ENCODE results near the gene DACT1.
"Not testable (repeated sequence)": the region's sequence is repeated elsewhere in the genome, so short reads cannot be mapped to it uniquely, and the experiment has no call there.

Gene DACT1, protein sequence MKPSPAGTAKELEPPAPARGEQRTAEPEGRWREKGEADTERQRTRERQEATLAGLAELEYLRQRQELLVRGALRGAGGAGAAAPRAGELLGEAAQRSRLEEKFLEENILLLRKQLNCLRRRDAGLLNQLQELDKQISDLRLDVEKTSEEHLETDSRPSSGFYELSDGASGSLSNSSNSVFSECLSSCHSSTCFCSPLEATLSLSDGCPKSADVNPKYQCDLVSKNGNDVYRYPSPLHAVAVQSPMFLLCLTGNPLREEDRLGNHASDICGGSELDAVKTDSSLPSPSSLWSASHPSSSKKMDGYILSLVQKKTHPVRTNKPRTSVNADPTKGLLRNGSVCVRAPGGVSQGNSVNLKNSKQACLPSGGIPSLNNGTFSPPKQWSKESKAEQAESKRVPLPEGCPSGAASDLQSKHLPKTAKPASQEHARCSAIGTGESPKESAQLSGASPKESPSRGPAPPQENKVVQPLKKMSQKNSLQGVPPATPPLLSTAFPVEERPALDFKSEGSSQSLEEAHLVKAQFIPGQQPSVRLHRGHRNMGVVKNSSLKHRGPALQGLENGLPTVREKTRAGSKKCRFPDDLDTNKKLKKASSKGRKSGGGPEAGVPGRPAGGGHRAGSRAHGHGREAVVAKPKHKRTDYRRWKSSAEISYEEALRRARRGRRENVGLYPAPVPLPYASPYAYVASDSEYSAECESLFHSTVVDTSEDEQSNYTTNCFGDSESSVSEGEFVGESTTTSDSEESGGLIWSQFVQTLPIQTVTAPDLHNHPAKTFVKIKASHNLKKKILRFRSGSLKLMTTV

GRCh38 chr14:58637391-58638230, at the start of gene DACT1:
TSS of gene DACT1 (plus strand) at chr14:58637962. CDS start at chr14:58638203, 241 bp downstream.
- DNase-seq: peak; percentile 59 to 63

DNA sequence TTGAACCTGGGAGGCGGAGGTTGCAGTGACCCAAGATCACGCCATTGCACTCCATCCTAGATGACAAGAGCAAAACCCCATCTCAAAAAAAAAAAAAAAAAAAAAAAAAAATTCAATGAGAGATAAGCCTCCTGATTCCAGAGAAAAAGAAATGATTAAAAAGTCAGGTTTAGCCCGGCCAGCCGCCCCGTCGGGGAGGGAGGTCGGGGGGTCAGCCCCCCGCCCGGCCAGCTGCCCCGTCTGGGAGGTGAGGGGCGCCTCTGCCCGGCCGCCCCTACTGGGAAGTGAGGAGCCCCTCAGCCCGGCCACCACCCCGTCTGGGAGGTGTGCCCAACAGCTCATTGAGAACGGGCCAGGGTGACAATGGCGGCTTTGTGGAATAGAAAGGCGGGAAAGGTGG, 49.4 kb upstream of the DACT1 start:
- DNase-seq: not testable (repeated sequence)

- DNase-seq: no peak
Measured at GRCh38 chr14:58593977-58594376, 43.8 kb upstream of the DACT1 start.

DNA sequence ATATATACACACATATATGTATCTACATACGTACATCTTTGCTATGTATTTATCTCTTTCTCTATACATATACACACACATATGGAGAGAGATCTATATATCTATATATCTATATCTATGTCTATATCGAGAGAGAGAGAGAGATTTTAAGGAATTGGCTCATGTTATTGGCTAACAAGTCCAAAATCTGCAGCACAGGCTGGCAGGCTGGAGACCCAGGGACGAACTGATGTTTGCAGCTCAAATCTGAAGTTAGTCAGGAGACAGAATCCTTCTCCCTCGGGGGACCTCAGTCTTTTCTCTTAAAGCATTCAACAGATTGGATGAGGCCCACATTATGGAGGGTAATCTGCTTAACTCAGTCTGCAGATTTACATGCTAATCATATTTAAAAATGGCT, 40.7 kb upstream of the DACT1 start:
- no peak for DNase-seq

DNA sequence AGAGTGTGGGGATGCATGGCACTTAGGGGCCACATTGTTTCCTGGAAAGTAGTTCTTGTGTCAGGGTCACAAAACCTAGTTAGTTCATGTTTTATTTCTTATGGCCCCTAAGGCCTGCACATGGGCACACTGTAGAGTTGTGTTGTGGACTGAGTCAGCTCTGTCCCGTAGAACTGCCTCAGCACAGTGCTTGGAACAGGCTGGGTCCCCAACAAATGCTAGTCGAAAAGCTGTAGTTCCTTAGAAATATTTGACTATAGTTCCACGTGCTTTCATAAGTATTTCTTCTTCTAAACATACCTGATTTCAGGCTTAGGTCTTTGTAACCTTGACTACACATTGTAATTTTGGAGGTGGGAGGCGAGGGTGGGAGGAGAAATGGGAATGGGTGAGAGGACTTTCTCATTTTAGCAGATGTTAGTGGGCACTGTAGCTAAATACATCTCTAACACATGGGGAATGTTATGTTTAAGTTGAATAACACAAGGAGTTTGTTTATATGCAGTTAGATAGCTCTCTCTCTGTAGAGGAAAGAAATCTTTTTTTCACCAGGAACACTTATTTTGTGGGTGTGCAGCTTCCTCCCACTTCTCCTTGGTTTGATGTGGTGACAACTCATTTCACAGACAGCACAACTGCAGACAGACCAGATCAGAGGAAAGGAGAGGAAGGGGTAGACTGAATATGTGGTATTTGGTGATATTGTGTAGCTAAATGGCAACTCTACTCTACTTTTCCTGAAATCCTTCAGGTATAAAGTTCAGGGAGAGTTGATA, 39.5 kb upstream of the DACT1 start:
- DNase-seq: peak in 1 of 2 donors; percentile 13

- no peak for DNase-seq
Measured at GRCh38 chr14:58598804-58599525, 38.8 kb upstream of the DACT1 start.

DNA sequence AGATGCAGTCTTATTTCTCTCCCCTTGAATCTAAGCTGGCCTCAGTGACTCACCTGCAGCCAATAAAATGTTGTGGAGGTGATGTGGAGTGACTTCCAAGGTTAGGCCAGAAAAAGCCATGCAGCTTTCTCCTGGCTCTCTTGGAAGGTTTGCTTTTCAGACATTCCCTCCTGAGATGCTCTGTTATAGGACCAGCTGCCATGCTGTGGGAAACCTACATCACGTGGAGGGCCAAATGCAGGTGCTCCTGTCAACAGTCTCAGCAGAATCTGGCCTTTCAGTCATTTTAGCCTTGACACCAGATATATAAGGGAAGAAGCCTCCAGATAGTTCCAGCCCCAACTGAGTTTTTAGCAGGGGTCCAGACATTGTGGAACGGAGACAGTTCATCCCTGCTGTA, 38.1 kb upstream of the DACT1 start:
- no peak for DNase-seq

- DNase-seq: no peak
Measured at GRCh38 chr14:58605465-58605864, 32.3 kb upstream of the DACT1 start.

DNA sequence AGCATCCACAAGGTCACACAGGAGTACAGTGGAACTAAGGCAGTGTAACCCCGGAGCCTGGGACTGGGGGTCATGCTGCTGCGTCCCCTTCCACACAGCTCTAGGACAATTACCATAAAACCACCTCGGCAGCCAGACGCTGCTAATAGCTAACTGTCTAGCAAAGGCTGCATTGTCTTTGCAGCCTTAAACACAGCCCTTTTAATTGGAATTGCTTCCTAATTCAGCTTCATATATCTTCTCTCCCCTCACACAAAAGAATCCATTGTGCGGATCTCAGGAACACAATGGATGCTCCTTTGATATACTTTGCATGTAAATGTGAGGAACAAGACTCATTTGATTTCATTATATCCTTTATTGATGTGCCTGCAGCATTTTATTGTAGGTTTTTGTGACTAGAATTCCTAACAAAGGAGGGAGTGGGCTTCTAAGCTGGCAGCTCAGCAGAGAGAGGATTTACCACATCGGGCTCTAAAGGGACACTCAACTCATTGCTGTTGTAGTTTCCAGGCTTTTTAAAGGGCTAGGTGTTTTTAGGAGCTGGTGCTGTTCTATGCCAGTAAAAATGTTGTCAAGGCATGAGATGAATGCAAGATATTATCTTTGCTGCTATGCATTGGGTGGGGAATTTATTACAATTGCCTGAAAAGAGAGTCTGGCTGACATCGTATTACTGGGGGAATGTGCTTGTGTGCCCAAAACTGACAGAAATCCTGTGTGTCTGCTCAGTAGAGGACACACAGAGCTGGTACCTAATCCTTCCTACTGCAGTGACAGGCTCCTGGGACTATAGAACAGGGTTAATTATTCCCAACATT, 30.4 kb upstream of the DACT1 start:
- no peak for DNase-seq

- no peak for DNase-seq
Measured at GRCh38 chr14:58607952-58608317, 29.8 kb upstream of the DACT1 start.

GRCh38 chr14:58617619-58618018, 20.1 kb upstream of the DACT1 start:
- DNase-seq: no peak

GRCh38 chr14:58620011-58620410, 17.8 kb upstream of the DACT1 start:
- no peak for DNase-seq

GRCh38 chr14:58625438-58625837, 12.3 kb upstream of the DACT1 start:
- no peak for DNase-seq

- DNase-seq: no peak
Measured at GRCh38 chr14:58626431-58626831, 11.3 kb upstream of the DACT1 start.

DNA sequence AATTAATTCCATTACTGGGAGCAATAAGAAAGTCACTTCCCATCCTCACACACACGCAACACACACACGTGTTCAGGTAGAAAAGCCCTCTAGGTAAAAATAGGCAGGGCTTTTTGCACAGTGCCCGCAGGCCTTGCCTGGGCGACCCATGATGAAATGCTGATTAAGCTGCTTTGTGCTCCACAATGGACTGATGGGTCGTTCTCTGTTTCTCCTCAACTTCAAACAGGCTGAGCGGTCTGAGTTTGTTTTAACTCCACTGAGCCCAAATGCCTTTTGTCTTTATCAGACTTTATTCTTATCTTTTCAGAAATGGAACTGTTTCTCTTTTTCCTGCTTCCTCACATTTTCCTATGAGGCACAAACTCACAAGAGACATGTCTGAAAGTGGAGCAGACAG, 9.4 kb upstream of the DACT1 start:
- DNase-seq: no peak

- DNase-seq: no peak
Measured at GRCh38 chr14:58629281-58629680, 8.5 kb upstream of the DACT1 start.

- DNase-seq: no peak
Measured at GRCh38 chr14:58631732-58632131, 6.0 kb upstream of the DACT1 start.

GRCh38 chr14:58633831-58634230, 3.9 kb upstream of the DACT1 start:
- no peak for DNase-seq

DNA sequence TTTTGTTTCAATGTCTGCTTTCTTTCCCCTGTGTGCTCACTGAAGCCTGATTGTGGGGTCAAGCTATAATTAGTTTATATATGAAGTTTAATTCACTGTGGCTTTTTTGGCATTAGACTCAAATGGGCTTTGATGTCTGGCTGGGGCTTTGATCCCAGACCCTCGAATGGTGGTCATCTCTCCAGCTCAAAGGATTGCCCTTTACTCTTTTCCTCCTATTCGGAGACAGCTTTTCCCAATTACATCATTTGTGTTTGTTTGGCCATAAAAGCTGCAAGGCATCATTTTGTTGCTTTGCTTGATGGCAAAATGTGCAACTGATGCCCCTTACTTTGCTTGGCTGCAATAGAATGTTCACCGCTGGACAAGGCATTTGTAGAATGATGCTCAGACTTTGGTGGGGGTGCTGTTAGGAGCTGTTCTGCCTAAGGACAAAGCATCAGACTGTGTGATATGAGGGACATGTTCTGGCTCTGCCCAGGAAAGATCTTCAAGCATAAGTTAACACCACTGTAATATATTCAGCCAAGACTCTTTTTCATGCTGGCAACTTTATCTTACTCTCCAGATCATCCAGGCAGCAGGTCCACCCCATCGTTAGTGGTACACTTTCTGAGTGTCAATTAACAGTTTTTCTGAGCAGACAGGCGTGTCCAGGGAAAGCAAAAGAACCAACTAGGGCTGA, 3.2 kb upstream of the DACT1 start:
- no peak for DNase-seq
